Prostate gland (tissue), 2 donors: Measurements from ENCODE around the gene WDR1. TPM values are rescaled to one million over a fixed set of nuclear protein-coding genes. Genes with fewer than 3 reads are reported as not detected.

Source experiments
- DNase-seq: peaks from one replicate; pipeline ENCODE4 v3.0.0-alpha.2; 2019; ENCODE audit warnings: low spot score
- H3K27ac ChIP-seq, 2 donors: fragments of 200-600 bp; sonication (generic); 2 replicates each; pipeline ENCODE4 v1.5.1; 2017 to 2019
- H3K27me3 ChIP-seq: fragments of 200-600 bp; sonication (generic); replicated peaks from 2 replicates; pipeline ENCODE4 v1.5.1; 2019; ENCODE audit not compliant: insufficient read depth
- H3K36me3 ChIP-seq, 2 donors: fragments of 200-600 bp; sonication (generic); 1 replicate in 1 of 2; 2 replicates in 1 of 2; pipeline versions ENCODE4 v1.5.1 to v1.8.1; 2017 to 2019
- H3K4me1 ChIP-seq: fragments of 200-600 bp; sonication (generic); replicated peaks from 2 replicates; pipeline ENCODE4 v1.5.1; 2019
- H3K4me3 ChIP-seq, 2 donors: fragments of 200-600 bp; sonication (generic); 2 replicates each; pipeline ENCODE4 v1.5.1; 2017 to 2019
- H3K9me3 ChIP-seq: fragments of 200-600 bp; sonication (generic); 2 replicates; pipeline ENCODE4 v1.5.1; 2017
- CTCF ChIP-seq, 4 experiments: fragments of 200-600 bp in 2 of 4; fragments of 450-650 bp in 2 of 4; sonication (generic) in 2 of 4; IDR thresholded peaks; 1 replicate in 3 of 4; 2 replicates in 1 of 4; pipeline ENCODE4 v1.5.1; 2016 to 2019; ENCODE audit warnings: antibody characterized with exemption in 4 of 4, mild to moderate bottlenecking in 2 of 4, moderate library complexity in 2 of 4
- POLR2A ChIP-seq: fragments of 450-650 bp; IDR thresholded peaks from one replicate; pipeline ENCODE4 v1.6.1; 2016; ENCODE audit warnings: antibody characterized with exemption, mild to moderate bottlenecking
- POLR2AphosphoS5 ChIP-seq: sonication (generic); formaldehyde crosslinking; IDR thresholded peaks from one replicate; pipeline ENCODE4 v1.6.1; 2017; ENCODE audit warnings: antibody characterized with exemption
- WGBS: methylation state at CpG from one replicate; pipeline ENCODE4 v1.1.5; 2018; 5-methylcytosine and 5-hydroxymethylcytosine counted together
- intact Hi-C: fragments of 100-400 bp; cut with DNase I; formaldehyde crosslinking; loops from one replicate; pipeline ENCODE4 v1.14.2; 2022
- total RNA-seq, 2 donors: library from RNA; depleted of rRNA; stranded (reverse); fragments of >200 nt; gene quantifications; one replicate each; pipeline ENCODE4 v1.1.0, GENCODE V29; 2016

Gene WDR1
- total RNA-seq, 2 donors from 2014 or later: 127 to 171 TPM

- DNase-seq: no peak
- intact Hi-C loops: no loop called here
- Histone ChIP-seq H3K4me3 (no peak overlapping the region), H3K27me3 (no peaks in the 10 kb centered on the region), H3K9me3 (no peaks in the 10 kb centered on the region), H3K27ac (no peak overlapping the region), H3K36me3 (peaks cover 9 to 42% of the 10 kb centered on the region in 2 donors), H3K4me1 (no peaks in the 10 kb centered on the region)
- 79% methylated on average over 23 of the region's 23 CpGs for WGBS
- no peak for TF ChIP-seq POLR2A
- TF ChIP-seq CTCF (IDR thresholded peaks at IDR 0.05): no peak
- no peak for TF ChIP-seq POLR2AphosphoS5
Observed at GRCh38 chr4:10085828-10086505, 30.6 kb downstream of the WDR1 start.

GRCh38 chr4:10085386-10085785 lies 31.2 kb downstream of the WDR1 start:
- intact Hi-C loops: no loop called here
- TF ChIP-seq POLR2AphosphoS5: no peak
- TF ChIP-seq POLR2A: no peak
- TF ChIP-seq CTCF (IDR thresholded peaks at IDR 0.05): no peak
- H3K4me3 ChIP-seq: no peak overlapping the region
- H3K9me3 ChIP-seq: no peaks in the 10 kb centered on the region
- peaks cover 13 to 38% of the 10 kb centered on the region in 2 donors for H3K36me3 ChIP-seq
- H3K27ac ChIP-seq: no peak overlapping the region
- WGBS: 69% methylated on average over 11 of the region's 11 CpGs
- no peak for DNase-seq
- no peaks in the 10 kb centered on the region for H3K27me3 ChIP-seq
- no peaks in the 10 kb centered on the region for H3K4me1 ChIP-seq

GRCh38 chr4:10084651-10085358 lies 31.8 kb downstream of the WDR1 start:
- H3K4me1 ChIP-seq: no peaks in the 10 kb centered on the region
- H3K36me3 ChIP-seq: peaks cover 13 to 38% of the 10 kb centered on the region in 2 donors
- H3K27ac ChIP-seq: no peak overlapping the region

GRCh38 chr4:10083861-10084641 lies 32.5 kb downstream of the WDR1 start:
- H3K4me3 ChIP-seq: no peak overlapping the region
- H3K9me3 ChIP-seq: no peaks in the 10 kb centered on the region
- WGBS: 70% methylated on average over 23 of the region's 23 CpGs
- intact Hi-C loops: no loop called here
- TF ChIP-seq CTCF (IDR thresholded peaks at IDR 0.05) (no peak), POLR2A (no peak), POLR2AphosphoS5 (no peak)
- H3K4me1 ChIP-seq: no peaks in the 10 kb centered on the region
- no peaks in the 10 kb centered on the region for H3K27me3 ChIP-seq
- H3K27ac ChIP-seq: no peak overlapping the region
- no peak for DNase-seq
- peaks cover 13 to 45% of the 10 kb centered on the region in 2 donors for H3K36me3 ChIP-seq

More at GRCh38 chr4:10084651-10085358, 31.8 kb downstream of the WDR1 start:
- H3K9me3 ChIP-seq: no peaks in the 10 kb centered on the region
- no peak for DNase-seq
- no peak for TF ChIP-seq CTCF (IDR thresholded peaks at IDR 0.05)
- TF ChIP-seq POLR2A: no peak
- no peak for TF ChIP-seq POLR2AphosphoS5
- no peaks in the 10 kb centered on the region for H3K27me3 ChIP-seq
- no peak overlapping the region for H3K4me3 ChIP-seq
- intact Hi-C loops: no loop called here
- WGBS: 83% methylated on average over 21 of the region's 21 CpGs
